Skeletal muscle satellite cell (primary cell): Measurements from ENCODE around the gene NFX1.
"Not testable (repeated sequence)": the region's sequence is repeated elsewhere in the genome, so short reads cannot be mapped to it uniquely, and the experiment has no call there.

Experiments used
- H3K27me3 ChIP-seq: 2 replicates; pipeline ENCODE4 v1.7.0; 2013; ENCODE audit warnings: low read length; ENCODE audit not compliant: control insufficient read depth, insufficient read depth
- H3K36me3 ChIP-seq: 2 replicates; pipeline ENCODE4 v1.7.0; 2013; ENCODE audit warnings: mild to moderate bottlenecking, control low read depth, low read length; ENCODE audit not compliant: insufficient read depth
- H3K4me1 ChIP-seq: 2 replicates; pipeline ENCODE4 v1.7.0; 2013; ENCODE audit warnings: low read length; ENCODE audit not compliant: control insufficient read depth, insufficient read depth
- H3K4me2 ChIP-seq: 2 replicates; pipeline ENCODE4 v1.7.0; 2013; ENCODE audit warnings: mild to moderate bottlenecking, low read length
- H3K4me3 ChIP-seq: 2 replicates; pipeline ENCODE4 v1.7.0; 2013; ENCODE audit warnings: low read length
- H3K9ac ChIP-seq: 2 replicates; pipeline ENCODE4 v1.7.0; 2013; ENCODE audit warnings: mild to moderate bottlenecking, low read depth, low read length, moderate library complexity
- H3K9me3 ChIP-seq: replicated peaks from 2 replicates; pipeline ENCODE4 v1.7.0; 2013; ENCODE audit warnings: mild to moderate bottlenecking, control low read depth, low read length

The NFX1 gene

DNA sequence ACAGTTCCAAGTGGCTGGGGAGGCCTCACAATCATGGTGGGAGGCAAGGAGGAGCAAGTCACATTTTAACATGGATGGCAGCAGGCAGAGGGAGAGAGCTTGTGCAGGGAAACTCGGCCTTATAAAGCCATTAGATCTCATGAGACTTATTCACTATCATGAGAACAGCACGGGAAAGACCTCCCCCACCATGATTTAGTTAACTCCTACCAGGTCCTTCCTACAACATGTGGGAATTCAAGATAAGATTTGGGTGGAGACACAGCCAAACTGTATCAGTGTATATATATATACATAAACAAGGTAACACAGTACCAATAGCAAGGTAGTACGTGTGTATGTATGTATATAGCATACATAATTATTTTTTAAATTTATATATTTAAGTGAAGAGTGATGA lies 50.9 kb downstream of the NFX1 start:
- Histone ChIP-seq H3K9ac (no peak overlapping the region), H3K36me3 (peaks cover 75% of the 10 kb centered on the region), H3K27me3 (no peaks in the 10 kb centered on the region), H3K4me3 (no peak overlapping the region), H3K4me2 (no peak overlapping the region), H3K9me3 (no peaks in the 10 kb centered on the region), H3K4me1 (no peaks in the 10 kb centered on the region)

DNA sequence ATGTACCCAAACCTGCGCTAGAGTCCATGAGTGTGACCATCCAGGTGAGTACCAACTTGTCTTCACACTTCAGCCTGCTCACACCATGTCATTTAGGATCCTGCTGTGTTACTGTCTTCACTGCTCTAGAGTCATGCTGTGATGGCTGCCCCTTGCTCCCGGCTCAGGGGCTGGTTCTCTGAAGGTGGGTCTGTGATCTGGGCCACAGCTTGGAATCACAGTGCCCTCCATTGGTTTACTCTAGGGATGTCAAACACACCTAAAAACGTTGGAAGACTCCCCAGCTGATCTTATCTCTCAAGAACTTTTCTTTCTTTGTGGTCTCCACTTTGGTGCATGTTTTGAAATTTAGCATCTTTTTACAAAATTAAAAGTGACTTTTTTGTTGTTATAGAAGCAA lies 53.8 kb downstream of the NFX1 start:
- Histone ChIP-seq H3K4me1 (no peaks in the 10 kb centered on the region), H3K36me3 (peaks cover 82% of the 10 kb centered on the region), H3K4me3 (no peak overlapping the region), H3K4me2 (no peak overlapping the region), H3K9me3 (no peaks in the 10 kb centered on the region), H3K9ac (no peak overlapping the region), H3K27me3 (no peaks in the 10 kb centered on the region)

DNA sequence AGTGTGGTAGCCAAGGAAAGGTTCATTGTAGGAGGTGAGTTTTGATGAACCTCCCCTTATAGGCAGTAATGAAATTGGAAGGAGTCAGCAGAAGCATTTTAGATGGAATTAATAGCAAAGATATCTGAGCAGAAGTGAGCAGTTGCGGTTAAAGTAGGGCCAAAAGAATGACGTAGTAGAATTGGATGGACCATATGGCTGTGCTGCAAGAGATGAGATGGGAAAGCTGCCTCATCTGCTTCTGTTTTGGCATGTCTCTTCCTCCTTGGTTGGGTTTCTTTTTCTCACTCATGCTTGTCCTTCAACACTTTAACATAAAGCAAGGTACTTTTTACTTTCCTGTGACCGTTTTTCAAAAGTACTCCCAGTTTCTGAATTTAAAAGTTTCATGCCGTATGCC lies 56.2 kb downstream of the NFX1 start:
- H3K4me3 ChIP-seq, result no peak overlapping the region
- no peaks in the 10 kb centered on the region for H3K27me3 ChIP-seq
- H3K4me2 ChIP-seq, result no peak overlapping the region
- no peak overlapping the region for H3K9ac ChIP-seq
- peaks cover 11% of the 10 kb centered on the region for H3K4me1 ChIP-seq
- H3K36me3 ChIP-seq, result peaks cover 68% of the 10 kb centered on the region
- H3K9me3 ChIP-seq, result no peaks in the 10 kb centered on the region

DNA sequence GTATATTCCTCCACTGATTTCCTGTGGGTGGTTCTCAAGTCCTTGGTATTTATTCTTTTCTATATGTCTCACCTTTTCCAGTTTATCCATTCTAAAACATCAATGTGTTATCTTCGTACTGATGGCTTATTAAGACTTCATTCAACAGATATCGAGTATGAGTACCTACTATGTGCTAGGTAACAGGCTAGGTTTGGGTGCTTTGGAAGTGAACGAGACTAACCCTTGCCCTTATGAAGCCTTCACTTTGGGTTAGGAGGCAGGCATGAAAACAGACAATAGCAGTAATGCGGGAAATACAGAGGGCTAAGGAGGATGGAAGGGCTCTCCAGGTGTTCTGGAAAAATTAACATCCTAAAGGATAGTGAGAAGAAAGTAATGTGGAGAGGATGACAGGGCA lies 58.7 kb downstream of the NFX1 start:
- peaks cover 71% of the 10 kb centered on the region for H3K36me3 ChIP-seq
- H3K9ac ChIP-seq, result no peak overlapping the region
- H3K27me3 ChIP-seq, result no peaks in the 10 kb centered on the region
- no peak overlapping the region for H3K4me3 ChIP-seq
- no peak overlapping the region for H3K4me2 ChIP-seq
- no peaks in the 10 kb centered on the region for H3K9me3 ChIP-seq
- peaks cover 11% of the 10 kb centered on the region for H3K4me1 ChIP-seq

DNA sequence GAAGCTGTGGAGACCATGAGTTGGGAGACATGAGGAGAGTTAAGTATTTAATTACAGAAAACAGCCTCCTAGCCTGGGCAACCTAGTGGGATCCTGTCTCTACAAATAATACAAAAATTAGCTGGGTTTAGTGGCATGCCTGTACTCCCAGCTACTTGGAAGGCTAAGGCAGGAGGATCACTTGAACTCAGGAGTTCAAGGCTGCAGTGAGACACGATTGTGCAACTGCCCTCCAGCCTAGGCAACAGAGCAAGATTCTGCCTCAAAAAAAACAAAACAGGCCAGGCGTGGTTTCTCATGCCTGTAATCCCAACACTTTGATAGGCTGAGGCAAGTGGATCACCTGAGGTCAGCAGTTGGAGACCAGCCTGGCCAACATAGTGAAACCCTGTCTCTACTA lies 59.4 kb downstream of the NFX1 start:
- no peak overlapping the region for H3K4me2 ChIP-seq
- H3K27me3 ChIP-seq, result no peaks in the 10 kb centered on the region
- H3K9ac ChIP-seq, result no peak overlapping the region
- peaks cover 69% of the 10 kb centered on the region for H3K36me3 ChIP-seq
- H3K4me1 ChIP-seq, result peaks cover 11% of the 10 kb centered on the region
- no peaks in the 10 kb centered on the region for H3K9me3 ChIP-seq
- no peak overlapping the region for H3K4me3 ChIP-seq

DNA sequence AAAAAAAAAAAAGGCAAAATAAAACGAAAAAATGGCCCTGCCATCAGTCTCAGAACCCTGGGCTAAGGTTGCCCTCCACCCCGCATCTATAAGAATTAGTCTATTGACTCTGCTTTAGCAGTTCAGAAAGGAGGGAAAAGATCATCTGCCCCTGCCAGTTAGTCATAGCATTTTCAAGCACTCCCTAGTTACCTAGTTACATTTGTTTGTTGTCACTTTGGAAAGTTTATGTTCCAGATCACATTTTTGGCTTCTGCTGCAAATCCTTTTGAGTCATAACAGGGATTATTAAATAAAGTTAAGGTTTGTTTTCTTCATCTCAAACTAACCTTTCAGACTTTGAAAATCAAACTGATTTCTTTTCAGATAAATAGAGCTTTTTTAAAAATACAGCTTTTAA lies 60.0 kb downstream of the NFX1 start:
- no peaks in the 10 kb centered on the region for H3K27me3 ChIP-seq
- peak overlapping the region; percentile 38 for H3K4me2 ChIP-seq
- no peak overlapping the region for H3K4me3 ChIP-seq
- peak overlapping the region; percentile 66 for H3K9ac ChIP-seq
- H3K4me1 ChIP-seq, result peaks cover 11% of the 10 kb centered on the region
- H3K36me3 ChIP-seq, result peaks cover 73% of the 10 kb centered on the region
- H3K9me3 ChIP-seq, result no peaks in the 10 kb centered on the region

DNA sequence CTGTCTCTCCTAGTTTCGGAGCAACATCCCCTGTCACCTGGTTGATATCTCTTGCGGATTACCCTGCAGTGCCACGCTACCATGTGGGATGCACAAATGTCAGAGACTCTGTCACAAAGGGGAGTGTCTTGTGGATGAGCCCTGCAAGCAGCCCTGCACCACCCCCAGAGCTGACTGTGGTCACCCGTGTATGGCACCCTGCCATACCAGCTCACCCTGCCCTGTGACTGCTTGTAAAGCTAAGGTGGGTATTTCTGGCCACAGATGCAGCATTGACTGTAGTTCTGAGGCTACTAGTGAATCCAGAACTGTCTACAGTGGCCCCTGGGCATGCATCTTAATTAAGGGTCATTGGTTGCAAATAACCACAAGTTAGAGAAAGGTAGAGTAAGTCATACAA lies 61.2 kb downstream of the NFX1 start:
- H3K36me3 ChIP-seq, result peaks cover 69% of the 10 kb centered on the region

DNA sequence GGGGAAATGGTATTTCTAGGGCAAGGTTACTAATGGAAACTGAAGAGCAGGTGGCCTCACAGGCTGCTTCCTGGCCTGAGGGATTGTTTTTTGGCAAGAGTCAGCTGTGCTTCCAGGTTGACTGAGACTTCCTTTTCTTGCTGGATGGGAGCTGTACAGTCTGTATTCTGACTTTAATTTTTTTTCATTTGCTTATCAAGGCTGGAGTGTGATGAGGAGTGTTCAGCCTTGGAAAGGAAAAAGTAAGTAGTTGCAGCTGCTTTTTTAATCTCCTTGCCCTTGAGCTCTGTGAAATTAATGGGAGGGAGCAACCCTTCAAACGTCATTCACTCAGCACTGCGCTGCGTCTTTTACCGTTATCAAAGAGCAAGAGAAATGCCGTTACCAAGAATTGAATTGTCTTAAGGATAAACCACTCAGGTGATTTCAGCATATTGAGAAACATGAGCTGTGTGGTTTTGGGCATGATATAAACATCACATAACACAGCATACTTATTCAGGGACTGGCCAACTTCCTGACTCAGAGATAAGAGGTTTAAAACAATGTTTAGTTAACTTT lies 64.4 kb downstream of the NFX1 start:
- H3K4me3 ChIP-seq, result no peak overlapping the region
- no peaks in the 10 kb centered on the region for H3K9me3 ChIP-seq
- peaks cover 43% of the 10 kb centered on the region for H3K36me3 ChIP-seq
- no peak overlapping the region for H3K9ac ChIP-seq
- no peak overlapping the region for H3K4me2 ChIP-seq
- peaks cover 9% of the 10 kb centered on the region for H3K4me1 ChIP-seq
- H3K27me3 ChIP-seq, result no peaks in the 10 kb centered on the region

More for the DNA sequence above, 61.2 kb downstream of the NFX1 start:
- Histone ChIP-seq H3K9ac (no peak overlapping the region), H3K4me2 (no peak overlapping the region), H3K4me3 (no peak overlapping the region), H3K27me3 (no peaks in the 10 kb centered on the region), H3K4me1 (peaks cover 11% of the 10 kb centered on the region), H3K9me3 (no peaks in the 10 kb centered on the region)

DNA sequence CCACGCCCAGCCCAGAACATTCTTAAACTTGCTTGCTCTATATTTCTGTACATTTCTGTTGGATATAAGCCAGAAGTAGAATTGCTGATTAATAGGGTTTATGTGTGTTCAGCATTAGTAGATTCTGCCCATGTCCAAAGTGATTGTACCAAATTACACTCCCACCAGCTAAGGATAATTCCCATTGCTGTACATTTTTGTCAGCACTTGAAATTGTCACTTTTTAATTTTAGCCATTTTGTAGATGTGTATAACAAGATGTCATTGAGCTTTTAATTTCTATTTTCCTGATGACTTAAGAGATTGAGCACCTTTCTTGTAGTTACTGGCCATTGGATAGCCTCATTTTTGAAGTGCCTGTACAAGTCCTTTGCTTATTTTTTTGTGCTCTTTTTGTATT lies 65.6 kb downstream of the NFX1 start:
- H3K4me1 ChIP-seq, result no peaks in the 10 kb centered on the region
- H3K9ac ChIP-seq, result no peak overlapping the region
- H3K9me3 ChIP-seq, result no peaks in the 10 kb centered on the region
- no peak overlapping the region for H3K4me3 ChIP-seq
- no peaks in the 10 kb centered on the region for H3K27me3 ChIP-seq
- peaks cover 48% of the 10 kb centered on the region for H3K36me3 ChIP-seq
- H3K4me2 ChIP-seq, result no peak overlapping the region

DNA sequence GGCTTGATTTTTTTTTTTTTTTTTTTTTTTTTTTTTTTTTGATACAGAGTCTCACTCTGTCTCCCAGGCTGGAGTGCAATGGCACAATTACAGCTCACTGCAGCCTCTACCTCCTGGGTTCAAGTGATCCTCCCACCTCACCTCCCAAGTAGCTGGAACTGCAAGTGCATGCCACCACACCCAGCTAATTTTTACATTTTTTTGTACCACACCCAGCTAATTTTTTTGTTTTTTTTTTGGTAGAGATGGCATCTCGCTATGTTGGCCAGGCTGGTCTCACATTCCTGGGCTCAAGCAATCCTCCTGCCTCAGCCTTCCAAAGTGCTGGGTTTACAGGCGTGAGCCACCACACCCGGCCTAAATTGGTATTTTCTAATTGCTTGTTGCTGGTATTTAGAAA lies 68.3 kb downstream of the NFX1 start:
- H3K4me3 ChIP-seq, H3K4me1 ChIP-seq, H3K9me3 ChIP-seq, H3K27me3 ChIP-seq, H3K4me2 ChIP-seq, H3K9ac ChIP-seq: not testable (repeated sequence)
- peaks cover 31% of the 10 kb centered on the region for H3K36me3 ChIP-seq

DNA sequence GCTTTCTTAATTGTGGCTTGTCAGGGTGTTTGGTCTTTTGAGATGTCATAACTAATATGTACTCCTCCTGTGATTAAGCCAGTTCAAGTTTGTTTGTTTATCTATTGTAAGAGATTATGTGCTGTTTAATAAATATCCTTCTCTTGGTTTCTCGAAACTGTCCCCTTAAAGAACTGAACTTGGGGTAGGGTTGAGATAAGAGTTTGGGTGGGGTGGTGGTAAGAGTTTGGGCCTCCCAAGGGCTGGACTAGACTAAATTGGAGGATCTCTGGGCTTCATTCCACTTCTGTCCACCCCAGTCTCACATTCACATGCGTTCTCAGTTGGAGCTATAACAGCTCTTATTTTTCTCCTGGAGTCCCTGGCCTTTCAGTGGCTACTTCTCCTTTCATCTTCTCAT lies 73.8 kb downstream of the NFX1 start:
- Histone ChIP-seq H3K4me1 (no peaks in the 10 kb centered on the region), H3K36me3 (peaks cover 40% of the 10 kb centered on the region), H3K27me3 (no peaks in the 10 kb centered on the region), H3K9me3 (no peaks in the 10 kb centered on the region), H3K4me2 (no peak overlapping the region), H3K4me3 (no peak overlapping the region), H3K9ac (no peak overlapping the region)

DNA sequence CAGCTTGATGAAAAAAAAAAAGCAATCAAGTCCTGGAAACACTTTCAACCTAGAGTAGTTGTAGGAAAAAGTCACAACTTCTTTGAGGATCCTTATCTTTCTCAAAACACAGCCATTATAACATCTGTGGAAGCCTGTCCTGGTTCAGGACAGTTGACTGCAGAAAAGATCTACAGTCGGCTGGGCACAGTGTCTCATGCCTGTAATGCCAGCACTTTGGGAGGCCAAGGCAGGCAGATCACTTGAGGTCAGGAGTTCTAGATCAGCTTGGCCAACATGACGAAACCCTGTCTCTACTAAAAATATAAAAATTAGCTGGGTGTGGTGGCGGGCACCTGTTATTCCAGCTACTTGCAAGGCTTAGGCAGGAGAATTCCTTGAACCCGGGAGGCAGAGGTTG lies 74.5 kb downstream of the NFX1 start:
- not testable (repeated sequence) for H3K4me1 ChIP-seq, H3K9ac ChIP-seq, H3K4me2 ChIP-seq, H3K9me3 ChIP-seq, H3K4me3 ChIP-seq, H3K27me3 ChIP-seq
- H3K36me3 ChIP-seq, result peaks cover 44% of the 10 kb centered on the region
